Muscle layer of duodenum (tissue), 2 donors: ENCODE measurements around the gene TMEM236.

Experiments
- H3K27ac ChIP-seq: one replicate; pipeline ENCODE4 v1.7.0; 2013; ENCODE audit warnings: mild to moderate bottlenecking, low read length
- H3K27me3 ChIP-seq: one replicate; pipeline ENCODE4 v1.7.0; 2013; ENCODE audit warnings: low read depth, mild to moderate bottlenecking, control low read depth, low read length
- H3K36me3 ChIP-seq, 2 donors: one replicate each; pipeline ENCODE4 v1.7.0; 2013; ENCODE audit warnings: low read length in 2 of 2, control low read depth in 1 of 2, mild to moderate bottlenecking in 1 of 2; ENCODE audit not compliant: insufficient read depth in 2 of 2, control insufficient read depth in 1 of 2
- H3K4me1 ChIP-seq, 2 donors: one replicate each; pipeline ENCODE4 v1.7.0; 2013; ENCODE audit warnings: low read length in 2 of 2, mild to moderate bottlenecking in 2 of 2, control low read depth in 1 of 2, moderate library complexity in 1 of 2; ENCODE audit not compliant: insufficient read depth in 2 of 2, control insufficient read depth in 1 of 2
- H3K4me3 ChIP-seq, 2 donors: one replicate each; pipeline ENCODE4 v1.7.0; 2013; ENCODE audit warnings: low read length in 2 of 2, low read depth in 1 of 2, mild to moderate bottlenecking in 1 of 2
- H3K9me3 ChIP-seq, 2 donors: one replicate each; pipeline ENCODE4 v1.7.0; 2013; ENCODE audit warnings: low read length in 2 of 2, control low read depth in 1 of 2, mild to moderate bottlenecking in 1 of 2; ENCODE audit not compliant: control insufficient read depth in 1 of 2
- donor health status: healthy.

The TMEM236 gene

GRCh38 chr10:17729630-17730029 is 22.4 kb upstream of the TMEM236 start:
- no peak overlapping the region for H3K4me3 ChIP-seq
- H3K27ac ChIP-seq = no peak overlapping the region
- H3K9me3 ChIP-seq = no peaks in the 10 kb centered on the region
- H3K36me3 ChIP-seq = no peaks in the 10 kb centered on the region
- H3K27me3 ChIP-seq = no peaks in the 10 kb centered on the region
- H3K4me1 ChIP-seq = no peaks in the 10 kb centered on the region

- Histone ChIP-seq H3K4me3 (no peak overlapping the region), H3K9me3 (no peaks in the 10 kb centered on the region), H3K27me3 (no peaks in the 10 kb centered on the region), H3K36me3 (no peaks in the 10 kb centered on the region), H3K27ac (no peak overlapping the region), H3K4me1 (no peaks in the 10 kb centered on the region)
Observed at GRCh38 chr10:17730667-17731066, 21.3 kb upstream of the TMEM236 start.

- Histone ChIP-seq H3K27me3 (no peaks in the 10 kb centered on the region), H3K9me3 (no peaks in the 10 kb centered on the region), H3K36me3 (no peaks in the 10 kb centered on the region), H3K27ac (no peak overlapping the region), H3K4me3 (no peak overlapping the region), H3K4me1 (no peaks in the 10 kb centered on the region)
Observed at GRCh38 chr10:17731331-17732020, 20.5 kb upstream of the TMEM236 start.

GRCh38 chr10:17733620-17734019 is 18.4 kb upstream of the TMEM236 start:
- H3K4me3 ChIP-seq = no peak overlapping the region
- H3K27ac ChIP-seq = no peak overlapping the region
- no peaks in the 10 kb centered on the region for H3K4me1 ChIP-seq
- no peaks in the 10 kb centered on the region for H3K27me3 ChIP-seq
- no peaks in the 10 kb centered on the region for H3K9me3 ChIP-seq
- H3K36me3 ChIP-seq = no peaks in the 10 kb centered on the region

- Histone ChIP-seq H3K27ac (no peak overlapping the region), H3K27me3 (no peaks in the 10 kb centered on the region), H3K4me1 (no peaks in the 10 kb centered on the region), H3K9me3 (no peaks in the 10 kb centered on the region), H3K4me3 (no peak overlapping the region), H3K36me3 (no peaks in the 10 kb centered on the region)
Observed at GRCh38 chr10:17734432-17735080, 17.4 kb upstream of the TMEM236 start.

- Histone ChIP-seq H3K4me1 (no peaks in the 10 kb centered on the region), H3K27me3 (no peaks in the 10 kb centered on the region), H3K4me3 (no peak overlapping the region), H3K36me3 (no peaks in the 10 kb centered on the region), H3K9me3 (no peaks in the 10 kb centered on the region), H3K27ac (no peak overlapping the region)
Observed at GRCh38 chr10:17735166-17735941, 16.6 kb upstream of the TMEM236 start.

GRCh38 chr10:17736223-17736622 is 15.8 kb upstream of the TMEM236 start:
- no peaks in the 10 kb centered on the region for H3K9me3 ChIP-seq
- H3K4me1 ChIP-seq = no peaks in the 10 kb centered on the region
- H3K27me3 ChIP-seq = no peaks in the 10 kb centered on the region
- no peaks in the 10 kb centered on the region for H3K36me3 ChIP-seq
- no peak overlapping the region for H3K4me3 ChIP-seq
- no peak overlapping the region for H3K27ac ChIP-seq

- no peaks in the 10 kb centered on the region for H3K27me3 ChIP-seq
- no peak overlapping the region for H3K4me3 ChIP-seq
- no peaks in the 10 kb centered on the region for H3K4me1 ChIP-seq
- no peaks in the 10 kb centered on the region for H3K36me3 ChIP-seq
- no peak overlapping the region for H3K27ac ChIP-seq
- no peaks in the 10 kb centered on the region for H3K9me3 ChIP-seq
Observed at GRCh38 chr10:17737027-17737965, 14.7 kb upstream of the TMEM236 start.

- H3K4me1 ChIP-seq = peaks cover 0 to 8% of the 10 kb centered on the region in 2 donors
- no peaks in the 10 kb centered on the region for H3K27me3 ChIP-seq
- H3K4me3 ChIP-seq = no peak overlapping the region
- H3K36me3 ChIP-seq = no peaks in the 10 kb centered on the region
- H3K9me3 ChIP-seq = no peaks in the 10 kb centered on the region
- H3K27ac ChIP-seq = no peak overlapping the region
Observed at GRCh38 chr10:17740668-17741067, 11.3 kb upstream of the TMEM236 start.

- Histone ChIP-seq H3K27me3 (no peaks in the 10 kb centered on the region), H3K9me3 (no peaks in the 10 kb centered on the region), H3K4me1 (peaks cover 0 to 8% of the 10 kb centered on the region in 2 donors), H3K4me3 (no peak overlapping the region), H3K36me3 (no peaks in the 10 kb centered on the region), H3K27ac (no peak overlapping the region)
Observed at GRCh38 chr10:17742918-17743317, 9.1 kb upstream of the TMEM236 start.

GRCh38 chr10:17743437-17743836 is 8.6 kb upstream of the TMEM236 start:
- Histone ChIP-seq H3K4me1 (peaks cover 0 to 8% of the 10 kb centered on the region in 2 donors), H3K27me3 (no peaks in the 10 kb centered on the region), H3K36me3 (no peaks in the 10 kb centered on the region), H3K27ac (no peak overlapping the region), H3K4me3 (no peak overlapping the region), H3K9me3 (no peaks in the 10 kb centered on the region)
